Caco-2 (cell line): ENCODE results near the gene NAALADL2. TPM values are rescaled to one million over a fixed set of nuclear protein-coding genes. Genes with fewer than 3 reads are reported as not detected.

Experiments used
- BruUV-seq: library from RNA; stranded (reverse); fragments of 400-500 nt; replicated peaks from 2 replicates; lab custom pipeline; 2021; lab: Mats Ljungman, UMichigan
- CTCF ChIA-PET: fragments of 300-600 bp; sonication (Branson Sonifier 250); formaldehyde crosslinking; loops from one replicate; lab custom pipeline; 2022; ENCODE audit warnings: antibody characterized with exemption; lab: Charles Lee
- POLR2A ChIA-PET: fragments of 300-600 bp; sonication (Branson Sonifier 250); formaldehyde crosslinking; loops from one replicate; lab custom pipeline; 2022; ENCODE audit warnings: antibody characterized with exemption; lab: Charles Lee
- DNase-seq, 2 experiments: peaks; one replicate each; pipeline versions ENCODE4 v3.0.0 to v3.0.0-alpha.2; 2020 to 2022
- H3K27me3 ChIP-seq: replicated peaks from 2 replicates; pipeline ENCODE4 v1.6.0; 2011; ENCODE audit warnings: low read length; ENCODE audit not compliant: control insufficient read depth, insufficient read depth
- H3K36me3 ChIP-seq: 2 replicates; pipeline ENCODE4 v1.5.1; 2011; ENCODE audit warnings: low read length; ENCODE audit not compliant: control insufficient read depth, insufficient read depth
- H3K4me1 ChIP-seq: fragments of 250-450 bp; sonication (Bioruptor Pico); 2 replicates; pipeline ENCODE4 v1.5.1; 2020; ENCODE audit warnings: mild to moderate bottlenecking
- H3K4me3 ChIP-seq: 2 replicates; pipeline ENCODE4 v1.5.1; 2011; ENCODE audit warnings: low read depth, mild to moderate bottlenecking, control low read depth, low read length
- H3K9me3 ChIP-seq: fragments of 250-450 bp; sonication (Bioruptor Pico); 2 replicates; pipeline ENCODE4 v1.5.1; 2020; ENCODE audit warnings: mild to moderate bottlenecking, moderate library complexity
- H3K27ac Mint-ChIP-seq: one replicate; pipeline ENCODE4 v1.8.0; 2022; ENCODE audit warnings: mixed read lengths; ENCODE audit not compliant: unreplicated experiment
- H3K27me3 Mint-ChIP-seq: one replicate; pipeline ENCODE4 v1.8.0; 2022; ENCODE audit warnings: mixed read lengths; ENCODE audit not compliant: insufficient read depth, unreplicated experiment
- H3K36me3 Mint-ChIP-seq: one replicate; pipeline ENCODE4 v1.8.0; 2022; ENCODE audit warnings: mild to moderate bottlenecking, mixed read lengths; ENCODE audit not compliant: insufficient read depth, unreplicated experiment
- H3K4me1 Mint-ChIP-seq: one replicate; pipeline ENCODE4 v1.8.0; 2022; ENCODE audit warnings: low read depth, mixed read lengths; ENCODE audit not compliant: unreplicated experiment
- H3K4me3 Mint-ChIP-seq: one replicate; pipeline ENCODE4 v1.8.0; 2022; ENCODE audit warnings: mild to moderate bottlenecking, moderate library complexity, mixed read lengths; ENCODE audit not compliant: unreplicated experiment
- H3K9me3 Mint-ChIP-seq: one replicate; pipeline ENCODE4 v1.8.0; 2022; ENCODE audit warnings: mixed read lengths; ENCODE audit not compliant: unreplicated experiment
- CTCF ChIP-seq, 2 experiments: fragments of 200-600 bp in 1 of 2; IDR thresholded peaks; 1 replicate in 1 of 2; 2 replicates in 1 of 2; pipeline versions ENCODE4 v1.5.1 to v1.8.0; 2011 to 2022; ENCODE audit warnings: antibody characterized with exemption in 1 of 2, control low read depth in 1 of 2, inconsistent platforms in 1 of 2, low read depth in 1 of 2, low read length in 1 of 2, mild to moderate bottlenecking in 1 of 2, moderate library complexity in 1 of 2; ENCODE audit not compliant: insufficient read depth in 1 of 2, severe bottlenecking in 1 of 2, unreplicated experiment in 1 of 2
- intact Hi-C: fragments of 100-400 bp; cut with micrococcal nuclease; formaldehyde crosslinking; loops from one replicate; pipeline ENCODE4 v1.10.0; 2022; ENCODE audit not compliant: unreplicated experiment
- total RNA-seq: library from RNA; stranded (reverse); gene quantifications from 2 replicates; pipeline ENCODE4 v1.2.3, GENCODE V29; 2022

Gene NAALADL2
- total RNA-seq, 1 experiment from 2014 or later: 4.4 TPM

GRCh38 chr3:175619369-175619768 is 760.2 kb downstream of the NAALADL2 start:
- H3K36me3 Mint-ChIP-seq: no peaks in the 10 kb centered on the region
- Histone ChIP-seq H3K4me1 (no peaks in the 10 kb centered on the region), H3K4me3 (no peak overlapping the region), H3K9me3 (no peaks in the 10 kb centered on the region), H3K36me3 (no peaks in the 10 kb centered on the region), H3K27me3 (no peaks in the 10 kb centered on the region)
- intact Hi-C loops: no loop called here
- POLR2A ChIA-PET: no interaction called here
- peaks cover 2% of the 10 kb centered on the region for H3K27me3 Mint-ChIP-seq
- DNase-seq: no peak
- H3K27ac Mint-ChIP-seq: no peak overlapping the region
- no peaks in the 10 kb centered on the region for H3K4me1 Mint-ChIP-seq
- no TSS peak for BruUV-seq
- no peaks in the 10 kb centered on the region for H3K9me3 Mint-ChIP-seq
- no peak overlapping the region for H3K4me3 Mint-ChIP-seq
- no peak for TF ChIP-seq CTCF (IDR thresholded peaks at IDR 0.05; ENCODE audit: insufficient read depth in 1 of 2, low read depth in 1 of 2, low read length in 1 of 2, severe bottlenecking in 1 of 2, unreplicated experiment in 1 of 2)
- CTCF ChIA-PET: no interaction called here

- intact Hi-C loops: no loop called here
- BruUV-seq: no TSS peak
- no peaks in the 10 kb centered on the region for H3K36me3 ChIP-seq
- CTCF ChIA-PET: no interaction called here
- Mint-ChIP-seq H3K27me3 (peaks cover 2% of the 10 kb centered on the region), H3K9me3 (no peaks in the 10 kb centered on the region), H3K4me3 (no peak overlapping the region), H3K4me1 (no peaks in the 10 kb centered on the region), H3K36me3 (no peaks in the 10 kb centered on the region), H3K27ac (no peak overlapping the region)
- H3K4me1 ChIP-seq: no peaks in the 10 kb centered on the region
- POLR2A ChIA-PET: no interaction called here
- no peaks in the 10 kb centered on the region for H3K27me3 ChIP-seq
- H3K4me3 ChIP-seq: no peak overlapping the region
- no peaks in the 10 kb centered on the region for H3K9me3 ChIP-seq
- no peak for TF ChIP-seq CTCF (IDR thresholded peaks at IDR 0.05; ENCODE audit: insufficient read depth in 1 of 2, low read depth in 1 of 2, low read length in 1 of 2, severe bottlenecking in 1 of 2, unreplicated experiment in 1 of 2)
- no peak for DNase-seq
These were observed 761.0 kb downstream of the NAALADL2 start for GRCh38 chr3:175620093-175620492.

DNA sequence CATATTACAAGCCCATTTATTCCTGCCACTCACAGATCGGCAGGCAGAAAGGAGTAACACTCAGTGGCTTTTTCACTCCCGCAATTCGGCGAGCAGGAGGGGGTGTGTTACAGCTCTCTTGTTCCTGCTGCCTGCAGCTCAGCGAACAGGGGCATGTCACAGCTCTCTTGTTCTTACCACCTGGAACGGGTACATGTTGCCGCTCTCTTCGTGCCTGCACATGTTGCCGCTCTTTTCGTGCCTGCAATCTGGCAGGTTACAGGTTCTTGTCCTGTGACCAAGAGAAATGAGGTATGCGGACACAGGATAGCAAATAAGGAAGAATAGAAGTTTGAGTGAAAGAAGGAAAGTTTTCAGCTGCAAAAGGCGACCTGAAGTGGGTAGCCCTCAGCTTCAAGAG is 761.4 kb downstream of the NAALADL2 start:
- Mint-ChIP-seq H3K4me3 (no peak overlapping the region), H3K9me3 (no peaks in the 10 kb centered on the region), H3K36me3 (no peaks in the 10 kb centered on the region), H3K27me3 (peaks cover 2% of the 10 kb centered on the region), H3K27ac (no peak overlapping the region), H3K4me1 (no peaks in the 10 kb centered on the region)
- H3K4me1 ChIP-seq: no peaks in the 10 kb centered on the region
- no TSS peak for BruUV-seq
- TF ChIP-seq CTCF (IDR thresholded peaks at IDR 0.05; ENCODE audit: insufficient read depth in 1 of 2, low read depth in 1 of 2, low read length in 1 of 2, severe bottlenecking in 1 of 2, unreplicated experiment in 1 of 2): no peak
- H3K4me3 ChIP-seq: no peak overlapping the region
- H3K9me3 ChIP-seq: no peaks in the 10 kb centered on the region
- no peak for DNase-seq
- POLR2A ChIA-PET: no interaction called here
- intact Hi-C loops: no loop called here
- no peaks in the 10 kb centered on the region for H3K27me3 ChIP-seq
- H3K36me3 ChIP-seq: no peaks in the 10 kb centered on the region
- CTCF ChIA-PET: no interaction called here
